OCI-LY7 (cell line): Measurements from ENCODE around the gene NINL. TPM values are rescaled to one million over a fixed set of nuclear protein-coding genes. Genes with fewer than 3 reads are reported as not detected.
A peak's percentile ranks its signal among the peaks of the same experiment; 100 is the strongest.

Source experiments
- BruUV-seq: library from RNA; stranded (reverse); fragments of 400-500 nt; replicated peaks from 2 replicates; lab custom pipeline; 2021; lab: Mats Ljungman, UMichigan
- CTCF ChIA-PET: fragments of 300-600 bp; sonication (Branson Sonifier 250); formaldehyde crosslinking; loops from one replicate; lab custom pipeline; 2022; ENCODE audit warnings: antibody characterized with exemption; ENCODE audit not compliant: unreplicated experiment; lab: Charles Lee
- POLR2A ChIA-PET: fragments of 300-600 bp; sonication (Branson Sonifier 250); formaldehyde crosslinking; loops from one replicate; lab custom pipeline; 2022; ENCODE audit warnings: antibody characterized with exemption; lab: Charles Lee
- DNase-seq: peaks from one replicate; pipeline ENCODE4 v3.0.0-alpha.2; 2015; ENCODE audit warnings: low spot score
- H2AFZ ChIP-seq: fragments of 200-600 bp; sonication (generic), shearing (Covaris generic); 2 replicates; pipeline ENCODE4 v1.6.1; 2014; ENCODE audit warnings: mild to moderate bottlenecking, antibody characterized with exemption, low read length, moderate library complexity
- H3K27ac ChIP-seq: fragments of 200-600 bp; sonication (generic); 2 replicates; pipeline ENCODE4 v1.5.1; 2014; ENCODE audit warnings: mixed run types, low read depth, mild to moderate bottlenecking, moderate library complexity, low read length, inconsistent platforms; ENCODE audit not compliant: poor library complexity, severe bottlenecking
- H3K36me3 ChIP-seq: fragments of 200-600 bp; sonication (generic); 2 replicates; pipeline ENCODE4 v1.6.1; 2014; ENCODE audit warnings: mild to moderate bottlenecking, antibody characterized with exemption, low read length, moderate library complexity, mixed read lengths; ENCODE audit not compliant: insufficient read depth
- H3K4me1 ChIP-seq: fragments of 200-600 bp; sonication (generic); 2 replicates; pipeline ENCODE4 v1.5.1; 2014; ENCODE audit warnings: mild to moderate bottlenecking, low read length; ENCODE audit not compliant: insufficient read depth, poor library complexity, severe bottlenecking
- H3K4me2 ChIP-seq: fragments of 200-600 bp; sonication (generic); 2 replicates; pipeline ENCODE4 v1.6.1; 2014; ENCODE audit warnings: mild to moderate bottlenecking, low read length
- H3K4me3 ChIP-seq: fragments of 200-600 bp; sonication (generic); 2 replicates; pipeline ENCODE4 v1.5.1; 2014; ENCODE audit warnings: mild to moderate bottlenecking, low read depth, low read length; ENCODE audit not compliant: poor library complexity, severe bottlenecking
- H3K79me2 ChIP-seq: fragments of 200-600 bp; sonication (generic); 2 replicates; pipeline ENCODE4 v1.6.1; 2016; ENCODE audit warnings: low read depth, mild to moderate bottlenecking, low read length, moderate library complexity, mixed read lengths; ENCODE audit not compliant: insufficient read depth
- H3K9me2 ChIP-seq: fragments of 200-600 bp; sonication (generic); 2 replicates; pipeline ENCODE4 v1.6.1; 2016; ENCODE audit warnings: mild to moderate bottlenecking, low read length, mixed read lengths; ENCODE audit not compliant: insufficient read depth
- H3K9me3 ChIP-seq: fragments of 200-600 bp; sonication (generic); 2 replicates; pipeline ENCODE4 v1.6.1; 2014; ENCODE audit warnings: mild to moderate bottlenecking, mixed run types, low read length, mixed read lengths
- H4K20me1 ChIP-seq: fragments of 200-600 bp; sonication (generic); 2 replicates; pipeline ENCODE4 v1.6.1; 2014; ENCODE audit warnings: mild to moderate bottlenecking, antibody characterized with exemption, low read length, moderate library complexity, mixed read lengths; ENCODE audit not compliant: insufficient read depth
- CTCF ChIP-seq: fragments of 200-600 bp; sonication (generic); conservative IDR thresholded peaks from 2 replicates; pipeline ENCODE4 v1.5.1; 2014; ENCODE audit warnings: mild to moderate bottlenecking, antibody characterized with exemption, low read length, moderate library complexity, mixed read lengths
- EZH2phosphoT487 ChIP-seq: fragments of 200-600 bp; sonication (generic); IDR thresholded peaks from 2 replicates; pipeline ENCODE4 v1.6.1; 2018; ENCODE audit warnings: low read depth, borderline replicate concordance, mild to moderate bottlenecking, mixed run types, antibody characterized with exemption, low read length, moderate library complexity, mixed read lengths
- intact Hi-C: fragments of 100-400 bp; cut with micrococcal nuclease; formaldehyde crosslinking; loops from one replicate; pipeline ENCODE4 v1.10.0; 2022; ENCODE audit not compliant: unreplicated experiment
- total RNA-seq, 2 experiments: library from RNA; depleted of rRNA in 1 of 2; stranded (reverse); fragments of >200 nt in 1 of 2; shearing (Covaris generic) in 1 of 2; gene quantifications; 2 replicates each; pipeline ENCODE4 v1.2.3, GENCODE V29; 2014 to 2022

NINL gene
- total RNA-seq, 2 experiments from 2014 or later = 0.06 to 0.55 TPM

- Histone ChIP-seq H3K9me2 (no peaks in the 10 kb centered on the region), H2AFZ (no peak overlapping the region), H3K4me2 (no peak overlapping the region), H3K79me2 (no peaks in the 10 kb centered on the region), H3K9me3 (peaks cover 9% of the 10 kb centered on the region; the same call in 1 of the 2 replicates), H3K36me3 (no peaks in the 10 kb centered on the region), H3K4me1 (peaks cover 4% of the 10 kb centered on the region), H4K20me1 (no peaks in the 10 kb centered on the region), H3K27ac (no peak overlapping the region), H3K4me3 (no peak overlapping the region)
- DNase-seq = peak; percentile 10
- POLR2A ChIA-PET = no interaction called here
- TF ChIP-seq EZH2phosphoT487 (no peak), CTCF (no peak)
- BruUV-seq = no TSS peak
- CTCF ChIA-PET = no interaction called here
- intact Hi-C loops = no loop called here
Measured at GRCh38 chr20:25514747-25515340, 70.5 kb downstream of the NINL start.

GRCh38 chr20:25514195-25514594 lies 71.1 kb downstream of the NINL start:
- BruUV-seq = no TSS peak
- ChIA-PET CTCF (no interaction called here), POLR2A (no interaction called here)
- Histone ChIP-seq H4K20me1 (no peaks in the 10 kb centered on the region), H3K4me3 (no peak overlapping the region), H3K4me2 (no peak overlapping the region), H2AFZ (no peak overlapping the region), H3K36me3 (no peaks in the 10 kb centered on the region), H3K9me2 (no peaks in the 10 kb centered on the region), H3K79me2 (no peaks in the 10 kb centered on the region), H3K4me1 (peaks cover 4% of the 10 kb centered on the region), H3K27ac (no peak overlapping the region), H3K9me3 (peaks cover 9% of the 10 kb centered on the region; the same call in 1 of the 2 replicates)
- no peak for DNase-seq
- no peak for TF ChIP-seq EZH2phosphoT487
- intact Hi-C loops = no loop called here

- no peaks in the 10 kb centered on the region for H3K4me1 ChIP-seq
- TF ChIP-seq EZH2phosphoT487 (no peak), CTCF (no peak)
- H3K36me3 ChIP-seq = no peaks in the 10 kb centered on the region
- H3K4me2 ChIP-seq = no peak overlapping the region
- H2AFZ ChIP-seq = no peak overlapping the region
- POLR2A ChIA-PET = interaction anchor here (0.6 kb wide), 1 partner anchor 236 kb away, joined by 3 read pairs; no protein-coding TSS in a partner anchor
- intact Hi-C loops = no loop called here
- no TSS peak for BruUV-seq
- peaks cover 9% of the 10 kb centered on the region; the same call in 1 of the 2 replicates for H3K9me3 ChIP-seq
- H4K20me1 ChIP-seq = no peaks in the 10 kb centered on the region
- DNase-seq = no peak
- H3K27ac ChIP-seq = no peak overlapping the region
- no peak overlapping the region for H3K4me3 ChIP-seq
- no peaks in the 10 kb centered on the region for H3K9me2 ChIP-seq
- H3K79me2 ChIP-seq = no peaks in the 10 kb centered on the region
- CTCF ChIA-PET = no interaction called here
Measured at GRCh38 chr20:25512709-25513108, 72.6 kb downstream of the NINL start.
